Activated CD4-positive, alpha-beta T cell treated with anti-CD3 and anti-CD28 coated beads, Interleukin-2, amount 50 U/mL, for 1 hour (primary cell): Measurements from ENCODE around the gene INTS7.

Experiments
- DNase-seq: peaks from one replicate; pipeline ENCODE4 v3.0.0-alpha.2; 2020

Gene INTS7

GRCh38 chr1:212035123-212035834, at the start of gene INTS7, which contains the start of gene DTL:
Gene INTS7, minus strand, starts transcription at chr1:212035557. Its CDS starts 120 bp downstream, at chr1:212035437.
Gene DTL, plus strand, starts transcription at chr1:212035748. Its CDS starts 143 bp downstream, at chr1:212035891.
- DNase-seq, result peak; percentile 96

- no peak for DNase-seq
Measured at GRCh38 chr1:212082765-212083406, 47.5 kb upstream of the INTS7 start.

- DNase-seq, result no peak
Measured at GRCh38 chr1:212078826-212079225, 43.5 kb upstream of the INTS7 start.

GRCh38 chr1:212077028-212077427, 41.7 kb upstream of the INTS7 start:
- no peak for DNase-seq

GRCh38 chr1:212074856-212075255, 39.5 kb upstream of the INTS7 start:
- DNase-seq, result no peak

- no peak for DNase-seq
Measured at GRCh38 chr1:212074313-212074712, 39.0 kb upstream of the INTS7 start.

- DNase-seq, result no peak
Measured at GRCh38 chr1:212073490-212073889, 38.1 kb upstream of the INTS7 start.

GRCh38 chr1:212072047-212072446, 36.7 kb upstream of the INTS7 start:
- DNase-seq, result no peak

GRCh38 chr1:212070720-212071302, 35.5 kb upstream of the INTS7 start:
- no peak for DNase-seq

GRCh38 chr1:212067787-212068186, 32.4 kb upstream of the INTS7 start:
- DNase-seq, result no peak

- no peak for DNase-seq
Measured at GRCh38 chr1:212062832-212063438, 27.6 kb upstream of the INTS7 start.

GRCh38 chr1:212060632-212061472, 25.5 kb upstream of the INTS7 start:
- no peak for DNase-seq

GRCh38 chr1:212055333-212055732, 20.0 kb upstream of the INTS7 start:
- no peak for DNase-seq

- no peak for DNase-seq
Measured at GRCh38 chr1:212053993-212054392, 18.6 kb upstream of the INTS7 start.

- no peak for DNase-seq
Measured at GRCh38 chr1:212045981-212046380, 10.6 kb upstream of the INTS7 start.

- no peak for DNase-seq
Measured at GRCh38 chr1:212044851-212045250, 9.5 kb upstream of the INTS7 start.

GRCh38 chr1:212042436-212042835, 7.1 kb upstream of the INTS7 start:
- no peak for DNase-seq

GRCh38 chr1:212040629-212041412, 5.5 kb upstream of the INTS7 start:
- no peak for DNase-seq

GRCh38 chr1:212039622-212040021, 4.3 kb upstream of the INTS7 start:
- DNase-seq, result no peak

GRCh38 chr1:212037900-212038299, 2.5 kb upstream of the INTS7 start:
- DNase-seq, result no peak

GRCh38 chr1:212035835-212036605, 663 bp upstream of the INTS7 start:
- no peak for DNase-seq
